A673 (cell line): Measurements from ENCODE around the gene UVSSA.

Source experiments
- EZH2 ChIP-seq: fragments of 200-600 bp; sonication (generic); IDR thresholded peaks from 2 replicates; pipeline ENCODE4 v1.6.1; 2017; ENCODE audit warnings: borderline replicate concordance, low read depth, mild to moderate bottlenecking, mixed read lengths, antibody characterized with exemption, low read length; ENCODE audit not compliant: poor library complexity, severe bottlenecking
- TF ChIP-seq, protein P1 (sequence below): fragments of 300-800, 200-600 bp; sonication (generic); conservative IDR thresholded peaks from 2 replicates; pipeline ENCODE4 v1.5.1; 2017; ENCODE audit warnings: low read depth, mild to moderate bottlenecking, antibody characterized with exemption, low read length, moderate library complexity, mixed read lengths

DNA sequence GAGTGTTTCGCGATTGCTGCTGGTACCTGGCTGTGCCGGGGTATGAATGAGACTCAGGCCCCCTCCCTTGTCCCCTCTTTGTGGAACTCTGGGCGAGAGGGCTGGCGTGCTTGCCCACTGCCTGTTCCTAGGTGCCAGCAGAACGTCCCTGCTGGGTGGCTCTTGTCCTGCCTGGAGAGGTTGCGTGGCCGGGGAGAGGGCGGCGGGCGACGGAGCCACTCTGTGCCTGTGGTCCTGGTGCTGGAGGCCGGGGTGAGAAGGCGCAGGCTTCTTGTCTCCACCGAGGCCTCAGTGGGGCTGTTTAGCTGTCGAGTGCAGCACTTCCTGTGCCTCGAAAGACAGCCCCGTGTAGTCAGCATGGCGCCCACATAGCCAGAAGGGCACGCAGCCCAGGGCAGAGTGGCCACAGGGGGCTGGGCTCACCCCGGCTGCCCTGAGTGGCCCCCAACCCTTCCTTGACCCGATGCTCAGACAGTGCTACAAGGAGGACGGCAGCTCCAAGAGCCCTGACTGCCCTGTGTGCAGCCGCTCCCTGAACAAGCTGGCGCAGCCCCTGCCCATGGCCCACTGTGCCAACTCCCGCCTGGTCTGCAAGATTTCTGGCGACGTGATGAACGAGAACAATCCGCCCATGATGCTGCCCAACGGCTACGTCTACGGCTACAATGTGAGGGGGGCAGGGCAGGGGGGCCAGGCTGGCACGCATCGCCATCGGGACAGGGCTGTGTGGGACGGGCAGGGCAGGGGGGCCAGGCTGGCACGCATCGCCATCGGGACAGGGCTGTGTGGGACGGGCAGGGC is 8.9 kb upstream of the UVSSA start:
- TF ChIP-seq, protein P1, sequence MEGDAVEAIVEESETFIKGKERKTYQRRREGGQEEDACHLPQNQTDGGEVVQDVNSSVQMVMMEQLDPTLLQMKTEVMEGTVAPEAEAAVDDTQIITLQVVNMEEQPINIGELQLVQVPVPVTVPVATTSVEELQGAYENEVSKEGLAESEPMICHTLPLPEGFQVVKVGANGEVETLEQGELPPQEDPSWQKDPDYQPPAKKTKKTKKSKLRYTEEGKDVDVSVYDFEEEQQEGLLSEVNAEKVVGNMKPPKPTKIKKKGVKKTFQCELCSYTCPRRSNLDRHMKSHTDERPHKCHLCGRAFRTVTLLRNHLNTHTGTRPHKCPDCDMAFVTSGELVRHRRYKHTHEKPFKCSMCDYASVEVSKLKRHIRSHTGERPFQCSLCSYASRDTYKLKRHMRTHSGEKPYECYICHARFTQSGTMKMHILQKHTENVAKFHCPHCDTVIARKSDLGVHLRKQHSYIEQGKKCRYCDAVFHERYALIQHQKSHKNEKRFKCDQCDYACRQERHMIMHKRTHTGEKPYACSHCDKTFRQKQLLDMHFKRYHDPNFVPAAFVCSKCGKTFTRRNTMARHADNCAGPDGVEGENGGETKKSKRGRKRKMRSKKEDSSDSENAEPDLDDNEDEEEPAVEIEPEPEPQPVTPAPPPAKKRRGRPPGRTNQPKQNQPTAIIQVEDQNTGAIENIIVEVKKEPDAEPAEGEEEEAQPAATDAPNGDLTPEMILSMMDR = no peak
- TF ChIP-seq EZH2 = no peak
